K562 (cell line): ENCODE data around the gene SCYL1. TPM values are rescaled to one million over a fixed set of nuclear protein-coding genes. Genes with fewer than 3 reads are reported as not detected.

ENCODE experiments used
- FUS ChIP-seq: fragments of 200-400 bp; formaldehyde crosslinking; optimal IDR thresholded peaks from 2 replicates; pipeline ENCODE3; 2017; ENCODE audit warnings: low read depth, low read length
- GTF2A2 ChIP-seq: IDR thresholded peaks from 2 replicates; pipeline ENCODE4 v1.6.1; 2016; ENCODE audit warnings: mild to moderate bottlenecking, missing genetic modification characterization, missing compliant biosample characterization
- PPARD ChIP-seq: fragments of 250-450 bp; sonication (Bioruptor Pico); IDR thresholded peaks from 2 replicates; pipeline ENCODE4 v1.8.0; 2022; ENCODE audit warnings: inconsistent platforms, mild to moderate bottlenecking, moderate library complexity
- SMAD2 ChIP-seq: fragments of 150-350 bp; IDR thresholded peaks from 2 replicates; pipeline ENCODE4 v1.6.1; 2014; ENCODE audit warnings: low read depth, mild to moderate bottlenecking, low read length
- SNIP1 ChIP-seq: fragments of 450-650 bp; IDR thresholded peaks from 2 replicates; pipeline ENCODE4 v1.7.1; 2017; ENCODE audit warnings: low read depth, mild to moderate bottlenecking
- SRSF3 ChIP-seq: fragments of 200-400 bp; formaldehyde crosslinking; IDR thresholded peaks from 2 replicates; pipeline ENCODE4 v1.6.1; 2016; ENCODE audit warnings: mild to moderate bottlenecking, low read length, moderate library complexity; ENCODE audit not compliant: insufficient read depth
- ZNF311 ChIP-seq: fragments of 250-450 bp; sonication (Bioruptor Pico); IDR thresholded peaks from 2 replicates; pipeline ENCODE4 v1.4.0; 2020; ENCODE audit warnings: mild to moderate bottlenecking, moderate library complexity
- polyA plus RNA-seq, 8 experiments: library from polyadenylated mRNA; depleted of rRNA in 4 of 8; stranded (reverse) in 5 of 8; unstranded in 3 of 8; fragments of >200 nt; fragmentation: Nextera tagmentation in 2 of 8; fragmentation: Illumina TruSeq in 1 of 8; extraction: Ambion mirVana in 2 of 8; extraction: Trizol in 1 of 8; gene quantifications; 2 replicates each; pipeline versions ENCODE4 v1.2.1 to v1.2.3, GENCODE V29; 2011 to 2014; ENCODE audit warnings: inconsistent platforms in 1 of 8, missing spikeins in 1 of 8
- total RNA-seq, 7 experiments: library from RNA; depleted of rRNA in 6 of 7; stranded (reverse); fragments of >200 nt in 6 of 7; fragmentation: Illumina TruSeq in 2 of 7; extraction: Trizol in 2 of 7; gene quantifications; 2 replicates each; pipeline versions ENCODE4 v1.2.1 to v1.2.3, GENCODE V29; 2011 to 2021; ENCODE audit warnings: low replicate concordance in 1 of 7
- TF ChIP-seq, protein P1 (sequence below), 2 experiments: fragments of 450-650 bp in 1 of 2; sonication (generic) in 1 of 2; formaldehyde crosslinking in 1 of 2; IDR thresholded peaks; 2 replicates each; pipeline versions ENCODE4 v1.7.1 to v1.9.0; 2016 to 2022; ENCODE audit warnings: inconsistent platforms in 1 of 2, mild to moderate bottlenecking in 1 of 2, missing genetic modification reagents in 1 of 2
- TF ChIP-seq, protein P2 (sequence below): sonication (generic); formaldehyde crosslinking; IDR thresholded peaks from 2 replicates; pipeline ENCODE4 v1.8.0; 2022; ENCODE audit warnings: missing genetic modification reagents, mild to moderate bottlenecking, borderline replicate concordance
- TF ChIP-seq, protein P3 (sequence below): fragments of 450-650 bp; conservative IDR thresholded peaks from 2 replicates; pipeline ENCODE4 v1.6.1; 2016; ENCODE audit warnings: missing genetic modification characterization, low read depth, mild to moderate bottlenecking, control low read depth, missing compliant biosample characterization
- TF ChIP-seq, protein P4 (sequence below): fragments of 250-450 bp; sonication (Bioruptor Pico); IDR thresholded peaks from 2 replicates; pipeline ENCODE4 v1.5.0; 2020; ENCODE audit warnings: mild to moderate bottlenecking
- TF ChIP-seq, protein P5 (sequence below): sonication (generic); formaldehyde crosslinking; IDR thresholded peaks from 2 replicates; pipeline ENCODE4 v1.8.1; 2023; ENCODE audit warnings: mild to moderate bottlenecking, missing genetic modification reagents, moderate library complexity

Gene SCYL1
- total and polyA plus RNA-seq, 9 of the 15 experiments (the other 6 are each of a cell fraction or from before 2014, with no cell fraction given): 1.9 to 145 (median 57.6) TPM

DNA sequence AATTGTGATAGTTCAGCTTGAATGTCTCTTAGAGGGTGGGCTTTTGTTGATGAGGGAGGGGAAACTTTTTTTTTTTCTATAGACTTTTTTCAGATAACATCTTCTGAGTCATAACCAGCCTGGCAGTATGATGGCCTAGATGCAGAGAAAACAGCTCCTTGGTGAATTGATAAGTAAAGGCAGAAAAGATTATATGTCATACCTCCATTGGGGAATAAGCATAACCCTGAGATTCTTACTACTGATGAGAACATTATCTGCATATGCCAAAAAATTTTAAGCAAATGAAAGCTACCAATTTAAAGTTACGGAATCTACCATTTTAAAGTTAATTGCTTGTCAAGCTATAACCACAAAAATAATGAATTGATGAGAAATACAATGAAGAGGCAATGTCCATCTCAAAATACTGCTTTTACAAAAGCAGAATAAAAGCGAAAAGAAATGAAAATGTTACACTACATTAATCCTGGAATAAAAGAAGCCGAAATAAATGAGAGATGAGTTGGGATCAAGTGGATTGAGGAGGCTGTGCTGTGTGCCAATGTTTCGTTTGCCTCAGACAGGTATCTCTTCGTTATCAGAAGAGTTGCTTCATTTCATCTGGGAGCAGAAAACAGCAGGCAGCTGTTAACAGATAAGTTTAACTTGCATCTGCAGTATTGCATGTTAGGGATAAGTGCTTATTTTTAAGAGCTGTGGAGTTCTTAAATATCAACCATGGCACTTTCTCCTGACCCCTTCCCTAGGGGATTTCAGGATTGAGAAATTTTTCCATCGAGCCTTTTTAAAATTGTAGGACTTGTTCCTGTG lies 22.1 kb upstream of the SCYL1 start (continued):
- TF ChIP-seq, protein P1, sequence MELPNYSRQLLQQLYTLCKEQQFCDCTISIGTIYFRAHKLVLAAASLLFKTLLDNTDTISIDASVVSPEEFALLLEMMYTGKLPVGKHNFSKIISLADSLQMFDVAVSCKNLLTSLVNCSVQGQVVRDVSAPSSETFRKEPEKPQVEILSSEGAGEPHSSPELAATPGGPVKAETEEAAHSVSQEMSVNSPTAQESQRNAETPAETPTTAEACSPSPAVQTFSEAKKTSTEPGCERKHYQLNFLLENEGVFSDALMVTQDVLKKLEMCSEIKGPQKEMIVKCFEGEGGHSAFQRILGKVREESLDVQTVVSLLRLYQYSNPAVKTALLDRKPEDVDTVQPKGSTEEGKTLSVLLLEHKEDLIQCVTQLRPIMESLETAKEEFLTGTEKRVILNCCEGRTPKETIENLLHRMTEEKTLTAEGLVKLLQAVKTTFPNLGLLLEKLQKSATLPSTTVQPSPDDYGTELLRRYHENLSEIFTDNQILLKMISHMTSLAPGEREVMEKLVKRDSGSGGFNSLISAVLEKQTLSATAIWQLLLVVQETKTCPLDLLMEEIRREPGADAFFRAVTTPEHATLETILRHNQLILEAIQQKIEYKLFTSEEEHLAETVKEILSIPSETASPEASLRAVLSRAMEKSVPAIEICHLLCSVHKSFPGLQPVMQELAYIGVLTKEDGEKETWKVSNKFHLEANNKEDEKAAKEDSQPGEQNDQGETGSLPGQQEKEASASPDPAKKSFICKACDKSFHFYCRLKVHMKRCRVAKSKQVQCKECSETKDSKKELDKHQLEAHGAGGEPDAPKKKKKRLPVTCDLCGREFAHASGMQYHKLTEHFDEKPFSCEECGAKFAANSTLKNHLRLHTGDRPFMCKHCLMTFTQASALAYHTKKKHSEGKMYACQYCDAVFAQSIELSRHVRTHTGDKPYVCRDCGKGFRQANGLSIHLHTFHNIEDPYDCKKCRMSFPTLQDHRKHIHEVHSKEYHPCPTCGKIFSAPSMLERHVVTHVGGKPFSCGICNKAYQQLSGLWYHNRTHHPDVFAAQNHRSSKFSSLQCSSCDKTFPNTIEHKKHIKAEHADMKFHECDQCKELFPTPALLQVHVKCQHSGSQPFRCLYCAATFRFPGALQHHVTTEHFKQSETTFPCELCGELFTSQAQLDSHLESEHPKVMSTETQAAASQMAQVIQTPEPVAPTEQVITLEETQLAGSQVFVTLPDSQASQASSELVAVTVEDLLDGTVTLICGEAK (IDR thresholded peaks at IDR 0.05): no peak
- TF ChIP-seq, protein P1 (CRISPR knock-in tag; IDR thresholded peaks at IDR 0.05): no peak
- TF ChIP-seq, protein P2, sequence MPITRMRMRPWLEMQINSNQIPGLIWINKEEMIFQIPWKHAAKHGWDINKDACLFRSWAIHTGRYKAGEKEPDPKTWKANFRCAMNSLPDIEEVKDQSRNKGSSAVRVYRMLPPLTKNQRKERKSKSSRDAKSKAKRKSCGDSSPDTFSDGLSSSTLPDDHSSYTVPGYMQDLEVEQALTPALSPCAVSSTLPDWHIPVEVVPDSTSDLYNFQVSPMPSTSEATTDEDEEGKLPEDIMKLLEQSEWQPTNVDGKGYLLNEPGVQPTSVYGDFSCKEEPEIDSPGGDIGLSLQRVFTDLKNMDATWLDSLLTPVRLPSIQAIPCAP (CRISPR knock-in tag): no peak
- TF ChIP-seq, protein P3, sequence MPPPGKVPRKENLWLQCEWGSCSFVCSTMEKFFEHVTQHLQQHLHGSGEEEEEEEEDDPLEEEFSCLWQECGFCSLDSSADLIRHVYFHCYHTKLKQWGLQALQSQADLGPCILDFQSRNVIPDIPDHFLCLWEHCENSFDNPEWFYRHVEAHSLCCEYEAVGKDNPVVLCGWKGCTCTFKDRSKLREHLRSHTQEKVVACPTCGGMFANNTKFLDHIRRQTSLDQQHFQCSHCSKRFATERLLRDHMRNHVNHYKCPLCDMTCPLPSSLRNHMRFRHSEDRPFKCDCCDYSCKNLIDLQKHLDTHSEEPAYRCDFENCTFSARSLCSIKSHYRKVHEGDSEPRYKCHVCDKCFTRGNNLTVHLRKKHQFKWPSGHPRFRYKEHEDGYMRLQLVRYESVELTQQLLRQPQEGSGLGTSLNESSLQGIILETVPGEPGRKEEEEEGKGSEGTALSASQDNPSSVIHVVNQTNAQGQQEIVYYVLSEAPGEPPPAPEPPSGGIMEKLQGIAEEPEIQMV (tag): no peak
- TF ChIP-seq, protein P4, sequence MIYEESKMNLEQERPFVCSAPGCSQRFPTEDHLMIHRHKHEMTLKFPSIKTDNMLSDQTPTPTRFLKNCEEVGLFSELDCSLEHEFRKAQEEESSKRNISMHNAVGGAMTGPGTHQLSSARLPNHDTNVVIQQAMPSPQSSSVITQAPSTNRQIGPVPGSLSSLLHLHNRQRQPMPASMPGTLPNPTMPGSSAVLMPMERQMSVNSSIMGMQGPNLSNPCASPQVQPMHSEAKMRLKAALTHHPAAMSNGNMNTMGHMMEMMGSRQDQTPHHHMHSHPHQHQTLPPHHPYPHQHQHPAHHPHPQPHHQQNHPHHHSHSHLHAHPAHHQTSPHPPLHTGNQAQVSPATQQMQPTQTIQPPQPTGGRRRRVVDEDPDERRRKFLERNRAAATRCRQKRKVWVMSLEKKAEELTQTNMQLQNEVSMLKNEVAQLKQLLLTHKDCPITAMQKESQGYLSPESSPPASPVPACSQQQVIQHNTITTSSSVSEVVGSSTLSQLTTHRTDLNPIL: peak; percentile 82
- TF ChIP-seq FUS (peak; percentile 90), SRSF3 (no peak), ZNF311 (CRISPR knock-in tag) (no peak), SNIP1 (no peak; the same call in 1 of the 2 replicates), PPARD (CRISPR knock-in tag) (no peak), SMAD2 (no peak), GTF2A2 (tag) (no peak)
- TF ChIP-seq, protein P5, sequence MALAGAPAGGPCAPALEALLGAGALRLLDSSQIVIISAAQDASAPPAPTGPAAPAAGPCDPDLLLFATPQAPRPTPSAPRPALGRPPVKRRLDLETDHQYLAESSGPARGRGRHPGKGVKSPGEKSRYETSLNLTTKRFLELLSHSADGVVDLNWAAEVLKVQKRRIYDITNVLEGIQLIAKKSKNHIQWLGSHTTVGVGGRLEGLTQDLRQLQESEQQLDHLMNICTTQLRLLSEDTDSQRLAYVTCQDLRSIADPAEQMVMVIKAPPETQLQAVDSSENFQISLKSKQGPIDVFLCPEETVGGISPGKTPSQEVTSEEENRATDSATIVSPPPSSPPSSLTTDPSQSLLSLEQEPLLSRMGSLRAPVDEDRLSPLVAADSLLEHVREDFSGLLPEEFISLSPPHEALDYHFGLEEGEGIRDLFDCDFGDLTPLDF: no peak
